Retinal pigment epithelial cell (primary cell): ENCODE data around the gene SLC16A3.
A peak's percentile ranks its signal among the peaks of the same experiment; 100 is the strongest.

Experiments
- DNase-seq: peaks from one replicate; pipeline ENCODE4 v3.0.0-alpha.2; 2010; ENCODE audit warnings: low read depth
- H3K4me3 ChIP-seq: 2 replicates; pipeline ENCODE4 v1.5.1; 2011; ENCODE audit warnings: mild to moderate bottlenecking, low read length, control low read depth, moderate library complexity
- TF ChIP-seq, protein P1 (sequence below): conservative IDR thresholded peaks from 2 replicates; pipeline ENCODE4 v1.5.1; 2011; ENCODE audit warnings: low read depth, low read length, control low read depth, inconsistent platforms

SLC16A3 gene

DNA sequence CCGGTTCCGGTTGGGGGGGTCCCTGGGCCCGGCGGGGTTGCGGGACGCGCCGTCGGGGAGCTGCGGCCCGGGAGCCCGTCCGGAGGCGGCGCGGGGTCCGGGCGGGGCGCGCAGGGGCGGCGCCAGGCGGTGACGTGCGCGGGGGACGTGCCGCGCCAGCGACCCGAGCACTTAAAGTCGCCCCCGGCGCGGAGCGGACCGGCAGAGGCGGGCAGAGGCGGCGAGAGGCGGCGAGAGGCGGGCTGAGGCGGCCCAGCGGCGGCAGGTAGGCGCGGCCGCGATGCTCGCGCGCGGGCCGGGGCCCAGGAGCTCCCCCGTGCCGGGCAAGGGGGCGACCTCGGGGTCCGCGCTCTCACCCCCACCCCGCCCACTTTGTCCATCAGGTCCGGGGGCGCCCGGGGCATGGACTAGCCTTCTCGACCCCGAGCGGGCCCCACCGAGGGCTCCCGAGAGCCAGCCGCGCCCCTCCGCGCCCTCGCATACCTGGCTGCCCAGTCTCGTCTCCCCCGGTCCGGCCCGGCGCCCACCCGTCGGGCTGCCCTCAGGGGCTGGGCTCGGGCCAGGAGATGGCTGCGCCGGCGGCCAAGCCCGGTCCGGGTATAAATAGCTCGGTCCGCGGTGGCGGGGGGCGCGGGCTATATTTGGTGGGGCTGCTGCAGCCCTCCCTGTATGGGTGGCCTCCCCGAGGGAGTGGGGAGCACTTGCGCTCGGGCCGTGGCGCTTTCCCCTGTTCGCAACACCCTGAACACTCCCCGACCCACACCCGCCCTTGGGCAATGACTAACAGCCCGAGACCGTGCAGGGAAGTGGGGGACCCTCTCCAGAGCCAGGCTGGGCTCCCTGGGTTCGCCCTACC, at the start of gene SLC16A3:
TSS of gene SLC16A3 (plus strand) at position 201 of the 856 bp plus-strand sequence. CDS start 6,967 bp downstream, outside the sequence.
- DNase-seq = no peak
- H3K4me3 ChIP-seq = peak within 1 kb of the TSS; percentile 66
- TF ChIP-seq, protein P1, sequence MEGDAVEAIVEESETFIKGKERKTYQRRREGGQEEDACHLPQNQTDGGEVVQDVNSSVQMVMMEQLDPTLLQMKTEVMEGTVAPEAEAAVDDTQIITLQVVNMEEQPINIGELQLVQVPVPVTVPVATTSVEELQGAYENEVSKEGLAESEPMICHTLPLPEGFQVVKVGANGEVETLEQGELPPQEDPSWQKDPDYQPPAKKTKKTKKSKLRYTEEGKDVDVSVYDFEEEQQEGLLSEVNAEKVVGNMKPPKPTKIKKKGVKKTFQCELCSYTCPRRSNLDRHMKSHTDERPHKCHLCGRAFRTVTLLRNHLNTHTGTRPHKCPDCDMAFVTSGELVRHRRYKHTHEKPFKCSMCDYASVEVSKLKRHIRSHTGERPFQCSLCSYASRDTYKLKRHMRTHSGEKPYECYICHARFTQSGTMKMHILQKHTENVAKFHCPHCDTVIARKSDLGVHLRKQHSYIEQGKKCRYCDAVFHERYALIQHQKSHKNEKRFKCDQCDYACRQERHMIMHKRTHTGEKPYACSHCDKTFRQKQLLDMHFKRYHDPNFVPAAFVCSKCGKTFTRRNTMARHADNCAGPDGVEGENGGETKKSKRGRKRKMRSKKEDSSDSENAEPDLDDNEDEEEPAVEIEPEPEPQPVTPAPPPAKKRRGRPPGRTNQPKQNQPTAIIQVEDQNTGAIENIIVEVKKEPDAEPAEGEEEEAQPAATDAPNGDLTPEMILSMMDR = no peak

DNA sequence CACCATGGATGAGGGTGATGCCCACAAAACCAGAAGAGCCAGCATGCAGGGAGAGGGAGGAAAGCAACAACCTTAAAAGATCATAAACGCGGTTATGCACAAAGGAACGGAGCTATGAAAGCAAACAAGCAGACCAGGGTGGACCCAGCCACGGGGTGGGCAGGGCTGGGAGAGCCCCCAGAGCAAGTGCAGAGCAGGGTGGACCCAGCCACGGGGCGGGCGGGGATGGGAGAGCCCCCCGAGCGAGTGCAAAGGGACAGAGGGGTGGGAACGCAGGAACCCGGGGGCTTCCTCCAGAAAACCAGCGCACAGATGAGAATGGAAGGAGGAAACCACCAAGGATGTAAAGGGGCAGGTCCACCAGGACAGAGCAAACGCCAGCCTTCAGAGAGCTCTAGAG, 49.4 kb upstream of the SLC16A3 start:
- no peak overlapping the region for H3K4me3 ChIP-seq
- no peak for DNase-seq
- TF ChIP-seq, protein P1 = no peak

GRCh38 chr17:82179946-82180475, 48.8 kb upstream of the SLC16A3 start:
- no peak for DNase-seq
- TF ChIP-seq, protein P1 = no peak
- no peak overlapping the region for H3K4me3 ChIP-seq

GRCh38 chr17:82180776-82181528, 47.9 kb upstream of the SLC16A3 start:
- TF ChIP-seq, protein P1 = no peak
- H3K4me3 ChIP-seq = no peak overlapping the region
- DNase-seq = no peak

GRCh38 chr17:82184761-82185160, 44.1 kb upstream of the SLC16A3 start:
- no peak for DNase-seq
- H3K4me3 ChIP-seq = no peak overlapping the region
- TF ChIP-seq, protein P1 = no peak

- no peak overlapping the region for H3K4me3 ChIP-seq
- no peak for DNase-seq
- TF ChIP-seq, protein P1 = no peak
These were observed 42.6 kb upstream of the SLC16A3 start for GRCh38 chr17:82186221-82186620.
